ENCODE data around the gene JUP. TPM values are rescaled to one million over a fixed set of nuclear protein-coding genes. Genes with fewer than 3 reads are reported as not detected.

The JUP gene
- total and polyA plus RNA-seq, 8 donors: 94.2 to 148 (median 119) TPM

- Histone ChIP-seq H3K27me3 (no peaks in the 10 kb centered on the region), H3K4me3 (no peak overlapping the region), H3K36me3 (peaks cover 0 to 74% of the 10 kb centered on the region in 2 donors), H3K4me1 (peaks cover 11 to 29% of the 10 kb centered on the region in 2 donors), H3K27ac (no peak overlapping the region), H3K9me3 (no peaks in the 10 kb centered on the region)
- intact Hi-C loops (cut with DNase I): no loop called here
- no peak for ATAC-seq
- no peak for TF ChIP-seq CTCF (IDR thresholded peaks at IDR 0.05)
- peak in 1 of 4 donors; percentile 66 for DNase-seq
These were observed 17.1 kb downstream of the JUP start for GRCh38 chr17:41769346-41769862.

- intact Hi-C loops (cut with DNase I): no loop called here
- no peak for TF ChIP-seq CTCF (IDR thresholded peaks at IDR 0.05)
- H3K9me3 ChIP-seq: no peaks in the 10 kb centered on the region
- no peak overlapping the region for H3K4me3 ChIP-seq
- H3K4me1 ChIP-seq: peaks cover 10 to 23% of the 10 kb centered on the region in 2 donors
- peaks cover 0 to 80% of the 10 kb centered on the region in 2 donors for H3K36me3 ChIP-seq
- DNase-seq (no peak), ATAC-seq (no peak)
- no peaks in the 10 kb centered on the region for H3K27me3 ChIP-seq
- H3K27ac ChIP-seq: no peak overlapping the region
These were observed 17.7 kb downstream of the JUP start for GRCh38 chr17:41768682-41769288.

GRCh38 chr17:41767324-41768042, 19.0 kb downstream of the JUP start:
- H3K27me3 ChIP-seq: no peaks in the 10 kb centered on the region
- intact Hi-C loops (cut with DNase I): no loop called here
- H3K36me3 ChIP-seq: peaks cover 0 to 93% of the 10 kb centered on the region in 2 donors
- H3K27ac ChIP-seq: no peak overlapping the region
- ATAC-seq (no peak), DNase-seq (no peak)
- no peaks in the 10 kb centered on the region for H3K9me3 ChIP-seq
- no peak overlapping the region for H3K4me3 ChIP-seq
- no peak for TF ChIP-seq CTCF (IDR thresholded peaks at IDR 0.05)
- peaks cover 0 to 10% of the 10 kb centered on the region in 2 donors for H3K4me1 ChIP-seq

GRCh38 chr17:41766135-41766534, 20.4 kb downstream of the JUP start:
- Histone ChIP-seq H3K9me3 (no peaks in the 10 kb centered on the region), H3K36me3 (peaks cover 0 to 96% of the 10 kb centered on the region in 2 donors), H3K4me1 (no peaks in the 10 kb centered on the region), H3K27ac (no peak overlapping the region), H3K4me3 (no peak overlapping the region), H3K27me3 (no peaks in the 10 kb centered on the region)
- ATAC-seq: no peak
- TF ChIP-seq CTCF (IDR thresholded peaks at IDR 0.05): no peak
- intact Hi-C loops (cut with DNase I): no loop called here
- no peak for DNase-seq

- no peak for DNase-seq
These were observed 23.2 kb downstream of the JUP start for GRCh38 chr17:41763327-41763726.

More at GRCh38 chr17:41763327-41763726, 23.2 kb downstream of the JUP start:
- Histone ChIP-seq H3K27me3 (no peaks in the 10 kb centered on the region), H3K36me3 (peaks cover 0 to 97% of the 10 kb centered on the region in 2 donors), H3K4me3 (no peak overlapping the region), H3K9me3 (no peaks in the 10 kb centered on the region), H3K27ac (no peak overlapping the region), H3K4me1 (no peaks in the 10 kb centered on the region)
- no peak for TF ChIP-seq CTCF (IDR thresholded peaks at IDR 0.05)
- no peak for ATAC-seq
- intact Hi-C loops (cut with DNase I): no loop called here

Data from left lung (tissue), 10 donors.